Muscle of arm (tissue), 12 donors: ENCODE results near the gene HECTD1. TPM values are rescaled to one million over a fixed set of nuclear protein-coding genes. Genes with fewer than 3 reads are reported as not detected.
A peak's percentile ranks its signal among the peaks of the same experiment; 100 is the strongest.
"Not testable (repeated sequence)": the region's sequence is repeated elsewhere in the genome, so short reads cannot be mapped to it uniquely, and the experiment has no call there.

Experiments
- DNase-seq: peaks from one replicate; pipeline ENCODE4 v3.0.0-alpha.2; 2013
- polyA plus RNA-seq, 12 donors: library from polyadenylated mRNA; unstranded; fragments of 120-200 nt; gene quantifications; one replicate each; pipeline ENCODE4 v1.2.1, GENCODE V29; 2013; ENCODE audit not compliant: insufficient read length in 12 of 12

The HECTD1 gene
- polyA plus RNA-seq, 12 donors = 74.2 to 157 (median 125) TPM; not detected in 1

- not testable (repeated sequence) for DNase-seq
Measured at GRCh38 chr14:31095817-31096216, 111.8 kb downstream of the HECTD1 start.

- not testable (repeated sequence) for DNase-seq
Measured at GRCh38 chr14:31093884-31094839, 113.4 kb downstream of the HECTD1 start.

- DNase-seq = no peak
Measured at GRCh38 chr14:31092160-31092708, 115.4 kb downstream of the HECTD1 start.

GRCh38 chr14:31090883-31091764, 116.5 kb downstream of the HECTD1 start:
- peak; percentile 17 for DNase-seq

GRCh38 chr14:31086466-31086865, 121.1 kb downstream of the HECTD1 start:
- not testable (repeated sequence) for DNase-seq

- DNase-seq = no peak
Measured at GRCh38 chr14:31085027-31085426, 122.6 kb downstream of the HECTD1 start.

- no peak for DNase-seq
Measured at GRCh38 chr14:31084385-31084784, 123.2 kb downstream of the HECTD1 start.

GRCh38 chr14:31083781-31084180, 123.8 kb downstream of the HECTD1 start:
- no peak for DNase-seq

GRCh38 chr14:31080484-31080883, 127.1 kb downstream of the HECTD1 start:
- no peak for DNase-seq

GRCh38 chr14:31080056-31080455, 127.5 kb downstream of the HECTD1 start:
- DNase-seq = no peak

GRCh38 chr14:31078766-31079165, 128.8 kb downstream of the HECTD1 start:
- DNase-seq = no peak

GRCh38 chr14:31075144-31075543, 132.4 kb downstream of the HECTD1 start:
- DNase-seq = no peak

- no peak for DNase-seq
Measured at GRCh38 chr14:31071151-31071550, 136.4 kb downstream of the HECTD1 start.

GRCh38 chr14:31070431-31070830, 137.2 kb downstream of the HECTD1 start:
- no peak for DNase-seq

- DNase-seq = no peak
Measured at GRCh38 chr14:31069343-31069742, 138.2 kb downstream of the HECTD1 start.

GRCh38 chr14:31068235-31068634, 139.4 kb downstream of the HECTD1 start:
- DNase-seq = no peak

GRCh38 chr14:31062908-31063307, 144.7 kb downstream of the HECTD1 start:
- not testable (repeated sequence) for DNase-seq

- DNase-seq = no peak
Measured at GRCh38 chr14:31060253-31060875, 147.2 kb downstream of the HECTD1 start.

GRCh38 chr14:31059152-31059924, 148.3 kb downstream of the HECTD1 start:
- no peak for DNase-seq

- no peak for DNase-seq
Measured at GRCh38 chr14:31057701-31058364, 149.8 kb downstream of the HECTD1 start.
